Right lobe of liver (tissue), 4 donors: ENCODE data around the gene ARNT2.

Experiments used
- POLR2A ChIP-seq: fragments of 450-650 bp; IDR thresholded peaks from one replicate; pipeline ENCODE4 v1.6.1; 2017; ENCODE audit warnings: antibody characterized with exemption, mild to moderate bottlenecking
- TF ChIP-seq, protein P1 (sequence below), 4 donors: fragments of 200-600 bp in 3 of 4; fragments of 450-650 bp in 1 of 4; IDR thresholded peaks; one replicate each; pipeline versions ENCODE4 v1.5.1 to v1.8.0; 2016 to 2022; ENCODE audit warnings: antibody characterized with exemption in 4 of 4, mild to moderate bottlenecking in 2 of 4
- donor health status: DM: no; HTN: no; CAD: no.
- donor health status: DM: no; HTN: no; CAD: no.
- donor health status: DM: no; HTN: yes; CAD: no.

DNA sequence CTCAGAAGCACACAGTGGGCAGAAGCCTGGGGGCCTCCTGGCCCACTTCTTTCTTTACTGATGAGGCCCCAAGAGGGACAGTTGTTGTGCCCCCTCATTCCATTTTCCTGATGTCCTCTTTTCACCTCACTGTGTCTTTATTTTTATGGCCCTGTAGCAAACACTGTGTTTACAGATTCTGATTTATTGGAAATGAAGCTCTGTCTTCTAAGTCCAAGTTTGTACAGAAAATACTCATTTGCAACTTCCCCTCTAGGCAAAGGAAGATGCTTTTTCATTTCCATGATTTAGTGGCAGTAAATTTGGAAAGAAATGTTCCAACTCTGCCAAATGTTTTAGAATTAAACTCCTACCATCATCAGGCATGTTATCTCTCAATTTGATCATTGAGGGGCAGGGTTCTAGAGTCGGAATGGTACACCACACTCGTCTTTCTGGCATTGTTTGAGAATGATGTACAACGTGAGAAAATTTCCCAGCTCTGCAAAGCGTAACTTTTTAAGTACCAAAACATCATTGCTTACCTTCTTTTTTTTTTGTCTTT is 129.7 kb downstream of the ARNT2 start:
- TF ChIP-seq, protein P1, sequence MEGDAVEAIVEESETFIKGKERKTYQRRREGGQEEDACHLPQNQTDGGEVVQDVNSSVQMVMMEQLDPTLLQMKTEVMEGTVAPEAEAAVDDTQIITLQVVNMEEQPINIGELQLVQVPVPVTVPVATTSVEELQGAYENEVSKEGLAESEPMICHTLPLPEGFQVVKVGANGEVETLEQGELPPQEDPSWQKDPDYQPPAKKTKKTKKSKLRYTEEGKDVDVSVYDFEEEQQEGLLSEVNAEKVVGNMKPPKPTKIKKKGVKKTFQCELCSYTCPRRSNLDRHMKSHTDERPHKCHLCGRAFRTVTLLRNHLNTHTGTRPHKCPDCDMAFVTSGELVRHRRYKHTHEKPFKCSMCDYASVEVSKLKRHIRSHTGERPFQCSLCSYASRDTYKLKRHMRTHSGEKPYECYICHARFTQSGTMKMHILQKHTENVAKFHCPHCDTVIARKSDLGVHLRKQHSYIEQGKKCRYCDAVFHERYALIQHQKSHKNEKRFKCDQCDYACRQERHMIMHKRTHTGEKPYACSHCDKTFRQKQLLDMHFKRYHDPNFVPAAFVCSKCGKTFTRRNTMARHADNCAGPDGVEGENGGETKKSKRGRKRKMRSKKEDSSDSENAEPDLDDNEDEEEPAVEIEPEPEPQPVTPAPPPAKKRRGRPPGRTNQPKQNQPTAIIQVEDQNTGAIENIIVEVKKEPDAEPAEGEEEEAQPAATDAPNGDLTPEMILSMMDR (IDR thresholded peaks at IDR 0.05) = no peak
- no peak for TF ChIP-seq POLR2A
